ENCODE results near the gene CASP7.
"Not testable (repeated sequence)": the region's sequence is repeated elsewhere in the genome, so short reads cannot be mapped to it uniquely, and the experiment has no call there.

The CASP7 gene

GRCh38 chr10:113754125-113754524, 74.4 kb downstream of the CASP7 start:
- DNase-seq (ENCODE audit: low spot score): no peak

GRCh38 chr10:113754768-113755167, 75.1 kb downstream of the CASP7 start:
- DNase-seq (ENCODE audit: low spot score): peak; percentile 24

- no peak for DNase-seq (ENCODE audit: low spot score)
These were observed 77.3 kb downstream of the CASP7 start for GRCh38 chr10:113756940-113757543.

- DNase-seq (ENCODE audit: low spot score): no peak
These were observed 82.4 kb downstream of the CASP7 start for GRCh38 chr10:113762083-113762482.

GRCh38 chr10:113764582-113764981, 84.9 kb downstream of the CASP7 start:
- DNase-seq (ENCODE audit: low spot score): no peak

GRCh38 chr10:113765910-113766309, 86.2 kb downstream of the CASP7 start:
- no peak for DNase-seq (ENCODE audit: low spot score)

GRCh38 chr10:113767222-113767621, 87.5 kb downstream of the CASP7 start:
- DNase-seq (ENCODE audit: low spot score): no peak

- no peak for DNase-seq (ENCODE audit: low spot score)
These were observed 90.6 kb downstream of the CASP7 start for GRCh38 chr10:113770346-113770745.

GRCh38 chr10:113771131-113771530, 91.4 kb downstream of the CASP7 start:
- DNase-seq (ENCODE audit: low spot score): not testable (repeated sequence)

GRCh38 chr10:113775686-113776294, 96.1 kb downstream of the CASP7 start:
- no peak for DNase-seq (ENCODE audit: low spot score)

- DNase-seq (ENCODE audit: low spot score): no peak
These were observed 96.8 kb downstream of the CASP7 start for GRCh38 chr10:113776553-113776952.

Measured in putamen (tissue), 1 donor.